T-helper 2 cell treated with Interferon-gamma antibody and Interleukin-4, amounts not matched to agents 5 μg/mL and 100 μg/mL, for 36 hours (primary cell): ENCODE measurements around the gene ATOH8.

ENCODE experiments used
- DNase-seq: peaks from one replicate; pipeline ENCODE4 v3.0.0; 2021; ENCODE audit warnings: low spot score
- H3K27ac Mint-ChIP-seq: one replicate; pipeline ENCODE4 v1.8.0; 2021; ENCODE audit warnings: mild to moderate bottlenecking, mixed read lengths
- H3K27me3 Mint-ChIP-seq: one replicate; pipeline ENCODE4 v1.8.0; 2021; ENCODE audit warnings: low read depth, mixed read lengths
- H3K36me3 Mint-ChIP-seq: one replicate; pipeline ENCODE4 v1.8.0; 2021; ENCODE audit warnings: low read depth, mixed read lengths
- H3K4me1 Mint-ChIP-seq: one replicate; pipeline ENCODE4 v1.8.0; 2021; ENCODE audit warnings: low read depth, mixed read lengths
- H3K4me3 Mint-ChIP-seq: one replicate; pipeline ENCODE4 v1.8.0; 2022; ENCODE audit warnings: mild to moderate bottlenecking, moderate library complexity, mixed read lengths
- H3K9me3 Mint-ChIP-seq: one replicate; pipeline ENCODE4 v1.8.0; 2021; ENCODE audit warnings: mixed read lengths

Gene ATOH8

DNA sequence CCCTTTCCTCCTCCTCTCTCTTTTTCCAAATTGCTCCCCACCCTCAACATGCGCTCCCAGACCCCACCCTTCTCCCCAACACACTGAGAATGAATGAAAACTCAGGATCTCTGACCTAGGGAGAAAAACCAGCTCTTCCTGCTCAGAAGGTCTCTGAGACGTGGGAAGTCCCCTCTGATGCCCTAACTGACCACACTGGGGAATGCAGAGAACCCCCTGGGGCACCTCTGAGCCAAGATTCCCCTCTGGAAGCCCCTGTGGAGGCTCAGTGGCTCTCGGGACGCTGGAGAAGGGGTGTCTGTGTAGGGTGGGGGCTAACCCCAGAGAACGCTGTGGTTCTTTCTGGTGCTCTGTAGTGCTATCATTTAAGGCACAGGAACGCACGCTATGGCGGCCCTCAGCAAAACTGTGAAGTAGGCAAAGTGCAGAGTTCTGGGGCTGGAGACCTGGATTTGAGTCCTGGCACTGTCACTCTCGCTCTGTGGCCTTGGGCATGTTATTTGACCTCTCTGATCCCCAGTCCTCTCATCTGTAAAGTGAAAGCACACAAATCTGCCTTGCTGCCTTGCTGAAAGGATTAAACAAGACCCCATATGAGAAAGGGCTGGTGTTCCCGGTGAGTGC, 17.1 kb downstream of the ATOH8 start:
- Mint-ChIP-seq H3K36me3 (no peaks in the 10 kb centered on the region), H3K27ac (no peak overlapping the region), H3K4me1 (no peaks in the 10 kb centered on the region), H3K4me3 (no peak overlapping the region), H3K9me3 (no peaks in the 10 kb centered on the region), H3K27me3 (peaks cover 43% of the 10 kb centered on the region)
- no peak for DNase-seq

DNA sequence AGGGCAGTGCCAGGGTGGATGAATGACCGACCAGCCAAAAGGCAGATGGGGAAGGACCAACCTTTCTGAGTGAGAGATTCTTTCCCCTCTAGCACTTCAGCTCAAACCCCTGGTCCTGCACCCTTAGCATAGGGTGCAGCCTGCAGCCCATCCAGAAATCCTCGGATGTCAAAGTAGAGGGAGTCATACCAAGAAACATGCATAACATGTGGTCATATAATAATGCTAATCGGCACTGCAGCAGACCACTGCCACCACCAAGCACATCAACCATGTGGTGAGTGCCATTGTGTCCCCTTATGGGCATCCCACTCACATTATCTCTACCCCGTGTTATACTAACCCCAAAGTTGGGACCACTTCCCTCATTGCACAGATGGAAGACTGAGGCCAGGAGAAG, 17.7 kb downstream of the ATOH8 start:
- no peak overlapping the region for H3K4me3 Mint-ChIP-seq
- peaks cover 38% of the 10 kb centered on the region for H3K27me3 Mint-ChIP-seq
- no peaks in the 10 kb centered on the region for H3K9me3 Mint-ChIP-seq
- no peaks in the 10 kb centered on the region for H3K36me3 Mint-ChIP-seq
- H3K27ac Mint-ChIP-seq, result no peak overlapping the region
- no peak for DNase-seq
- H3K4me1 Mint-ChIP-seq, result no peaks in the 10 kb centered on the region

DNA sequence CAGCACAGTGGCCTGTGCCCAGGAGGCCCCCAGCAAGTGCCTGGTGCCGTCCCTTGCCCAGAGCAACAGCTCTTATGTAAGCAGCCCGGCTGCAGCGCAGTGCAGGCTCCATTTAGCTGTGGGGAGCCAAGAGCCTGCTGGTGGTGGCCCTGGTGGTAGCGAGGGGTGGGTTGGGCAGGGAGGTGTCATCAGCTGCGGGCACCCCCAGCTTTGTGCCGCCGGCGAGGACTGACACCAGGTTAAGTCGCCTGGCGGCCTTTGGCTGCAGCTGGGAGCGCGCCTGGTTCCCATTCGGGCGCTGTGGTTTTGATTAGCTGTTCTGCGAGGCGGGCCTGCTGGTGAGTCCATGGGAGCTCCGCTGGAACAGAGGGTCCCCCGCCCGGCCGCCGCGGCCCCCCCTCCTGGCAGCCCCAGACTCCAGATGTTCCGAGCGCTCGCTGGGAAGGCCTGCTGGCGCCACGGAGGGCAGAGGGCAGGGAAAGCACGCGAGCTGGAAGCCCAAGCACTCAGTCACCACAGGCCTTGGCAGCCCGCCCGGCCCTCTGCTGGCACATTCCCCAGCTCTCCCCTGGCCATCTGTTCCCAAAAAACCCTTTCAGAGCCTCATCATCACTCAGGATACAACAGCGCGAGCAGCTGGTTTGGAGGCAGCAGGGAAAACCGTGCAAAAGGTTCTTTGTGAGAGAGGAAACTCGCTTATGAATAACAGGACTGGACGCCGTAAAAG, 18.4 kb downstream of the ATOH8 start:
- Mint-ChIP-seq H3K27me3 (peaks cover 32% of the 10 kb centered on the region), H3K27ac (no peak overlapping the region), H3K36me3 (no peaks in the 10 kb centered on the region), H3K9me3 (no peaks in the 10 kb centered on the region), H3K4me3 (no peak overlapping the region), H3K4me1 (no peaks in the 10 kb centered on the region)
- no peak for DNase-seq

DNA sequence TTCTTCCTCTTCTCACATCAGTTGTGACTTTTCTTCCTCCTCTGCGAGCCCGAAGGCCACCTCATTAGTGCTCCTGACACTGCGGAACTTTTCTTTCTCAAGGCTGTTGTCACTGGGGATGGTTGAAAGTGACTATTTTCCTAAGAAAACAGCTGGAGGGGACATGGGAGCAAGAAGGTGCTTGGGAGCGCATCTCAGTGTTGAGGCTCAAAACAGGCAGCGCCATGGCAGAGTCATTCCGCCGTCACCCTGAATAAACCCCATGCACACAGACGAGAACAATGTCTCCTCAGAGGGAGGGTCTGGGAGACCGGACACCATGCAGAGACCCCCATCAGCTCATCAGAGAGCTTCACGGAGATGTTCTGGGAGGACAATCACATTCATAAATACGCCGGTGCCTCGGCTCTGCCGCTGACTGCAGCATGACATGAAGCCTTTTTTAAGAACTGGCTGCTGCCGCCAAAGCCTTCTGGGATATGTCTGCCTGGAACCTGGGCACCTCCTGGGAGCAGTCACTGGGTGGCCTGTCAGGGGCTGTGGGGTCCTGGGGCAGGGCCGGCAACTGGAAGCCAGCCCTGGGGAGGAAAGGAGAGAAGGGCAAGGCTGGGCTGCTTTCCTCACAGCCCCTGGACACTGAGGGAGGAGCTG, 19.2 kb downstream of the ATOH8 start:
- no peak overlapping the region for H3K27ac Mint-ChIP-seq
- H3K4me3 Mint-ChIP-seq, result no peak overlapping the region
- H3K4me1 Mint-ChIP-seq, result no peaks in the 10 kb centered on the region
- DNase-seq, result no peak
- H3K9me3 Mint-ChIP-seq, result no peaks in the 10 kb centered on the region
- H3K36me3 Mint-ChIP-seq, result no peaks in the 10 kb centered on the region
- peaks cover 31% of the 10 kb centered on the region for H3K27me3 Mint-ChIP-seq

DNA sequence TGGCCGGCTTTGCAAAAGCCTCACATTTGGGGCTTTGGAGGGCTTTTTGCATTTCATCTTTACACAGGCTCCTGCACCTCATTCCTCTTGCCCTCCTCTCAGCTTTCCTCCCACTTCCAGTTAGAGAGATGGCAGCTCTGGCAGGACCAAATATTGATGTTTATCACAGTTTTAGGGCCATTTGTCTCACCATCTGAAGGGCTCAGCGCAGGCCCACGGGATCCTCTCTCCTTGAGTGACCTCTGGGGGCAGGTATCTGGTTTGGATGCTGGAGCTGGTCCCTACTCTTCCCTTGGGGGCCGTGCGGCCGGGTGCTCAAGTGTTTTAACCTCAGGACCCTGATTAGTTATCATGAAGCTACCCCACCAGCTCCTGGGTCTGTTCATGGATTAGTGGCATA, 19.9 kb downstream of the ATOH8 start:
- Mint-ChIP-seq H3K36me3 (no peaks in the 10 kb centered on the region), H3K9me3 (no peaks in the 10 kb centered on the region), H3K27ac (no peak overlapping the region), H3K27me3 (peaks cover 30% of the 10 kb centered on the region), H3K4me3 (no peak overlapping the region), H3K4me1 (no peaks in the 10 kb centered on the region)
- no peak for DNase-seq

DNA sequence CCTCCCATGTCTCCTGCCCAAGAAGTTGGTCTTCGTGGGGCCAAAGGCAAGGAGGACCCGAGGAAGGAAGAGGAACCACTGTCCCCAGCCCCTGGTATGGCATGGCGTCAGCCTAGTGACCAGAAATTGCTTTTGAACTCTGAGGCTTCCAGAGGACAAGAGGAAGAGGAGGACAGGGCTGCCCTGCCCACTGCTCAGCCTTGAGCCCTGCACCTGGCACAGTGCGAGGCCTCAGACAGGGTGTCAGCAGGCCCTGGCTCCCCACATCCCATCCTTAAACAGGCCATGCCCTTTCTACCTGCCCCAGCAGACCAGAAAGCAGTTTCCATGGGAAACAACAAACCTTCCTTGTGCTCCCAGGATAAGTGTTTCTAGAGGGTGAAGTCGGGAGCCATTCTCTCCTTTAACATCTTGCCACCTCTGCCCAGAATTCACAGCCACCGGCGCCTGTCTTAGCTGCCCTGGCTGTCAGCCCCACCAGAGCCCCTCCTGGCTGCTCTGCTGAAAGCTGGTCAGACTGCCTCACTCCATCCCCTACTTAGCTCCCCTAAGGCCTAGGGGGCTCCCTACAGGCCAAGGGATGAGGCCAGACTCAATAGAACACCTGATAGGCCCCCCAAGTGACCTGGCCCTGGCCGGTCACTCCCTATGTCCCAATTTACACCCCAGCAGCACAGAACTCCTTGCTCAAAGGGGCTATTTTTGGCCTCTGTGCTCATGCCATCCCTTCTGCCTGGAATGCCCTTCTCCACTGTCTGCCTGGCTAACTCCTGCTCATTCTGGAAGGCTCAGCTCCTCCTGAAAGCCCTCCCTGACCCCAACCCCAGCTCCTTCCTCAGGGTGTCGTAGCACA, 20.6 kb downstream of the ATOH8 start:
- Mint-ChIP-seq H3K36me3 (no peaks in the 10 kb centered on the region), H3K27ac (no peak overlapping the region), H3K4me3 (no peak overlapping the region), H3K4me1 (no peaks in the 10 kb centered on the region), H3K27me3 (peaks cover 28% of the 10 kb centered on the region), H3K9me3 (no peaks in the 10 kb centered on the region)
- DNase-seq, result no peak

- Mint-ChIP-seq H3K4me1 (no peaks in the 10 kb centered on the region), H3K4me3 (no peak overlapping the region), H3K9me3 (no peaks in the 10 kb centered on the region), H3K36me3 (no peaks in the 10 kb centered on the region), H3K27ac (no peak overlapping the region), H3K27me3 (peaks cover 27% of the 10 kb centered on the region)
- DNase-seq, result no peak
Measured at GRCh38 chr2:85775406-85776381, 21.9 kb downstream of the ATOH8 start.

DNA sequence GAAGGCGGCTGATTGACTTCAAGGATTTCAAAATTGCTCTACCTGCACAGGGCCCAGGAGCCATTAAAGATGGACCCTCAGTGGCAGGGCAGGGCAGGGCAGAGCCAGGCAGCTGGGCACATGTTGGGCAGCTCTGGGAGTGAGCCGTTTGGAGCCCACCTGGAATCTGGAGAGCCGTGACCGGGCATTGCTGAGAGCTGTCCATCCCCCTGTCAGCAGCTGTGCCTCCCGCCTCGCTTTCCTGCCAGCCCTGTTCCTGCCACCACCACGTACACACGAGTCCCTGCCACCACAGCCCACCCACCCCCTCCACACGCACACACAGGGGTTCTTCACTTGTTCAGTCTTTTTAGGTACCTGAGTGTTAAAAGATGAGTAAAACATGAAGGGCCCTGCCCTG, 22.9 kb downstream of the ATOH8 start:
- Mint-ChIP-seq H3K4me1 (no peaks in the 10 kb centered on the region), H3K9me3 (no peaks in the 10 kb centered on the region), H3K4me3 (no peak overlapping the region), H3K36me3 (no peaks in the 10 kb centered on the region), H3K27ac (no peak overlapping the region), H3K27me3 (peaks cover 19% of the 10 kb centered on the region)
- no peak for DNase-seq

DNA sequence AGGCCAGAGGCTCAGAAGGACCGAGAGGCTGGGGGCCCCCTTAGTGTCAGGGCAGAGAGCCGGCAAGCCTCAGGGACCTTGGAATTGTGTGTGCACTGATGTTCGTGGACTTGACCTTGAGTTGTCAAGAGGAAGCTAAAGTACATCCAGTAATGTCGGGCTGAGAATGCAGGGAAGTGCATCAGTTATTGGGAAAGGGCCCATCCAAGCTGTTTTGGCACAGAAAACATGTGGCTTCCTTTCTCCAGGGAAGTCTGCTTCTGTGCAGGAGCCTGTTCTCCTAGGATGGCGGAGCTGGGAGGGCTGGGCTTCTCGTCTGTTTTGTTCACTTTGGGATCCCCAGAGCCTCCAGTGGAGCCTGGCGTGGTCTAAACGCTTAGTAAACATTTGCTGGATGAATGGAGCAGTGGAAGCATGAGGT, 23.7 kb downstream of the ATOH8 start:
- no peak overlapping the region for H3K4me3 Mint-ChIP-seq
- no peaks in the 10 kb centered on the region for H3K4me1 Mint-ChIP-seq
- no peak for DNase-seq
- no peak overlapping the region for H3K27ac Mint-ChIP-seq
- H3K9me3 Mint-ChIP-seq, result no peaks in the 10 kb centered on the region
- no peaks in the 10 kb centered on the region for H3K36me3 Mint-ChIP-seq
- H3K27me3 Mint-ChIP-seq, result peaks cover 16% of the 10 kb centered on the region

GRCh38 chr2:85778646-85779379, 25.0 kb downstream of the ATOH8 start:
- no peak overlapping the region for H3K27ac Mint-ChIP-seq
- H3K4me1 Mint-ChIP-seq, result no peaks in the 10 kb centered on the region
- H3K27me3 Mint-ChIP-seq, result peaks cover 4% of the 10 kb centered on the region
- H3K4me3 Mint-ChIP-seq, result no peak overlapping the region
- no peak for DNase-seq
- H3K36me3 Mint-ChIP-seq, result no peaks in the 10 kb centered on the region
- H3K9me3 Mint-ChIP-seq, result no peaks in the 10 kb centered on the region

DNA sequence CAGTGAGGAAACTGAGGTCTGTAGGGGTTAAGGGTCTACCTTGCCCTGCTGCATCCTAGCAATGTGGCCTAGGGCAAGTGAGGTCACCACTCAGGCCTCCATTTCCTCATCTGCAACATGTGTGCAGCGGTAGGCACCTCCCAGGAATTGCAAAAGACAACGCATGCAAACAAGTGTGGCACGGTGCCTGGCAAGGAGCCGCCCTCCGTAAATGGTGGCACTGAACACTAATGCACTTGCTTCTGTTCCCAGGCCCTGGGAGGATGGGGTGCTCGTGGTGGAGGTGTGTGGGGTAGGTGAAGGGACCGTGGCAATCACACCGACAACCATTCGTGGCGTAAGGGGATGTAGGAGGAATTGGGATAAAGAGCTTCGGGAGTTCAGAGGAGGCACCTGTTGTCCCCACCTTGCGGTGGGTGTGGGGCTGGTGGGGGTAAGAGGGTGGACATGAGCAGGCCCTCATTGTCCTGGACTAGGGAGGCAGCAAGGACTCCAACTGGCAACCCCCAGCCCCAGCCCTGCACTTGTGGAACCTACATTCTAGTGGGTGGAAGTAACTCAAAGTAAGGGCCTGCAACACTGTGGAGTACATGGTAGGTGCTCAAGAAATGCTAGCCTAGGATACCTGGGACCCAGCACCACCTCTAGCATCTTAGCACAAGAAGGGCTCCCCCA, 26.0 kb downstream of the ATOH8 start:
- Mint-ChIP-seq H3K4me1 (no peaks in the 10 kb centered on the region), H3K9me3 (no peaks in the 10 kb centered on the region), H3K36me3 (no peaks in the 10 kb centered on the region), H3K27ac (no peak overlapping the region), H3K4me3 (no peak overlapping the region), H3K27me3 (peaks cover 5% of the 10 kb centered on the region)
- no peak for DNase-seq

DNA sequence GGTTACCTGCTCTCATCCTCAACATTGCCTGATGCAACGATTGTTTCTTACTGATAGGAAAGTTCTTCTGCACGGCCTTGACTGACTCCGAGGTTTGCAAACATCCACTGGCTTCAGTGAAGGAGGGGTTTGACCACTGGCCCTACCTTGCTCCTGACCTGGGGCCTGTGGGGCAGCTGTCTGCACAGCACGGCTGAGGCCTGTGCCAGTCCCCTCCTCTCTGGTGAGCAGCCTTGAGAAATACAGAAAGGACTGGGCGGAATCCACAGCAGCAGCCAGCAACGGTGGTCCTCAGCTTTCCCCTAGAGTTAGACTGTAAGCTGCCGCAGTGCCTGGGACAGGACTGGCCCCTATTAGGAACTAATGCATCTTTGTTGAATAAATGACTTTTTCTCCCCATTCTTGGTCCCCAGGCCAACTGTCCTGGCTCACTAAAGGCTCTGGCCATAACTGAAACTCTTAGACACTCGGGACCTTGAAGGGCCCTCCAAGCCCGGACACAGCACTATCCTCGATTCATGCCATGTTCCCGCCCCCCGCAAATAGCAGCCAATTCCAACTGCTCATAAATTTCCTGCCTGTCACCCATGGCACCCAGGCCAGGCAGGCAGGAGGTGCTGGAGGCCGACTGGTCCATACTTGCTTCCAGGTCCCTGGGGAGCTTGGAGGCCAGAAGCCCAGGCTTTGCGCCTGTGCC, 26.7 kb downstream of the ATOH8 start:
- Mint-ChIP-seq H3K27me3 (peaks cover 5% of the 10 kb centered on the region), H3K4me3 (no peak overlapping the region), H3K27ac (no peak overlapping the region), H3K36me3 (no peaks in the 10 kb centered on the region), H3K9me3 (no peaks in the 10 kb centered on the region), H3K4me1 (peaks cover under 1% of the 10 kb centered on the region)
- no peak for DNase-seq
